Body of pancreas (tissue), 4 donors: ENCODE data around the gene GFM1.
"Not testable (repeated sequence)": the region's sequence is repeated elsewhere in the genome, so short reads cannot be mapped to it uniquely, and the experiment has no call there.

Source experiments
- POLR2A ChIP-seq, 3 donors: fragments of 450-650 bp; IDR thresholded peaks; one replicate each; pipeline ENCODE4 v1.6.1; 2016; ENCODE audit warnings: antibody characterized with exemption in 3 of 3, mild to moderate bottlenecking in 2 of 3
- TF ChIP-seq, protein P1 (sequence below), 7 experiments: fragments of 450-650 bp in 4 of 7; fragments of 200-600 bp in 3 of 7; sonication (generic) in 3 of 7; IDR thresholded peaks; one replicate each; pipeline ENCODE4 v1.5.1; 2016 to 2019; ENCODE audit warnings: antibody characterized with exemption in 7 of 7

GRCh38 chr3:158693866-158694456 lies 49.6 kb downstream of the GFM1 start:
- TF ChIP-seq, protein P1, sequence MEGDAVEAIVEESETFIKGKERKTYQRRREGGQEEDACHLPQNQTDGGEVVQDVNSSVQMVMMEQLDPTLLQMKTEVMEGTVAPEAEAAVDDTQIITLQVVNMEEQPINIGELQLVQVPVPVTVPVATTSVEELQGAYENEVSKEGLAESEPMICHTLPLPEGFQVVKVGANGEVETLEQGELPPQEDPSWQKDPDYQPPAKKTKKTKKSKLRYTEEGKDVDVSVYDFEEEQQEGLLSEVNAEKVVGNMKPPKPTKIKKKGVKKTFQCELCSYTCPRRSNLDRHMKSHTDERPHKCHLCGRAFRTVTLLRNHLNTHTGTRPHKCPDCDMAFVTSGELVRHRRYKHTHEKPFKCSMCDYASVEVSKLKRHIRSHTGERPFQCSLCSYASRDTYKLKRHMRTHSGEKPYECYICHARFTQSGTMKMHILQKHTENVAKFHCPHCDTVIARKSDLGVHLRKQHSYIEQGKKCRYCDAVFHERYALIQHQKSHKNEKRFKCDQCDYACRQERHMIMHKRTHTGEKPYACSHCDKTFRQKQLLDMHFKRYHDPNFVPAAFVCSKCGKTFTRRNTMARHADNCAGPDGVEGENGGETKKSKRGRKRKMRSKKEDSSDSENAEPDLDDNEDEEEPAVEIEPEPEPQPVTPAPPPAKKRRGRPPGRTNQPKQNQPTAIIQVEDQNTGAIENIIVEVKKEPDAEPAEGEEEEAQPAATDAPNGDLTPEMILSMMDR (IDR thresholded peaks at IDR 0.05): not testable (repeated sequence)
- not testable (repeated sequence) for TF ChIP-seq POLR2A (IDR thresholded peaks at IDR 0.05)
